HG02678 (cell line): Measurements from ENCODE around the gene RFX3.

Source experiments
- ATAC-seq: cut with Tn5 transposase; IDR thresholded peaks from one replicate; pipeline ENCODE4 v1.9.1; 2021; ENCODE audit warnings: mild to moderate bottlenecking, moderate library complexity; ENCODE audit not compliant: unreplicated experiment

RFX3 gene

DNA sequence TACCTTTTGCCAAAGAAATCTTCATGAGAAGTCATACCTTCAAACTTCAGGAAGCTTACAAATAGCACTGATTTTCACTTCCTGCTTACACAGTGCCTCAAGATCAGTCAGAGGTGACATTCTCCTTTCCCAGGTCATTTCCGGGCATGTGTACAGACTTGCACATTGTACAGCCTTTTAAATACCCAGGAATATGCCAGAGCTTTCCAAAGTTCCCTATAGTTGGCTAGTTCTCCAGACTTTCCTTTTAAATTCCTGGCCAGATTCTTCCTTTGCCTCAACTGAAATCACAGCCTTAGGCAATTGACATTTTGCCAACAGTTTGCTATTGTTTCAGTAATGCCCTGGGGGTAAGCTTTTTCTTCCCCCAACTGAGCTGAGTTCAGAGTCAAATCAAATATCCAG, 47.2 kb downstream of the RFX3 start:
- ATAC-seq = peak; percentile 40

DNA sequence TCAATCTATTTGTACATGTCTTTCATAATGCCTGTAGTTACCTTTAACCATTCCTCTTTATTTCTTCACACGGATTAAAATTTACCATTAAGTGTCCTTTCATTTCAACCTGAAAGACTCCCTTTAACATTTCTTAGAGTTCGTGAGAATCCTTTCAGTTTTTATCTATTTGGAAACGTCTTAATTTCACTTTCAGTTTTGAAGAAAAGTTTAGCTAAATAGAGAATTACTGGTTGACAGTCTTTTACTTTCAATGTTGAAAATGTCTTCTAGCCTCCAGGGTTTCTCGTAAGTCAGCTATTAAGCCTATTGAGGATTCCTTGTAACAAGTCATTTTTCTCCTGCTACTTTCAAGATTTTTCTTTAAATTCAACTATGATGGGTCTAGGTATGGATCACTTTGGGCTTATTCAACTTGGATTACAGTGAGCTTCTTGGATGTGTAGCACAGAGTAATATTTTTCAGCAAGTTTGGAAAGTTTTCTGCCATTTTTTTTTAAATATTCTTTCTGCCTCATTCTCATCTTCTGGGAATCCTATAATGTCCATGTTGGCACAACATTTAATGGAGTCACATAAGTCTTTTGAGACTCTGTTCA, 48.5 kb downstream of the RFX3 start:
- no peak for ATAC-seq

DNA sequence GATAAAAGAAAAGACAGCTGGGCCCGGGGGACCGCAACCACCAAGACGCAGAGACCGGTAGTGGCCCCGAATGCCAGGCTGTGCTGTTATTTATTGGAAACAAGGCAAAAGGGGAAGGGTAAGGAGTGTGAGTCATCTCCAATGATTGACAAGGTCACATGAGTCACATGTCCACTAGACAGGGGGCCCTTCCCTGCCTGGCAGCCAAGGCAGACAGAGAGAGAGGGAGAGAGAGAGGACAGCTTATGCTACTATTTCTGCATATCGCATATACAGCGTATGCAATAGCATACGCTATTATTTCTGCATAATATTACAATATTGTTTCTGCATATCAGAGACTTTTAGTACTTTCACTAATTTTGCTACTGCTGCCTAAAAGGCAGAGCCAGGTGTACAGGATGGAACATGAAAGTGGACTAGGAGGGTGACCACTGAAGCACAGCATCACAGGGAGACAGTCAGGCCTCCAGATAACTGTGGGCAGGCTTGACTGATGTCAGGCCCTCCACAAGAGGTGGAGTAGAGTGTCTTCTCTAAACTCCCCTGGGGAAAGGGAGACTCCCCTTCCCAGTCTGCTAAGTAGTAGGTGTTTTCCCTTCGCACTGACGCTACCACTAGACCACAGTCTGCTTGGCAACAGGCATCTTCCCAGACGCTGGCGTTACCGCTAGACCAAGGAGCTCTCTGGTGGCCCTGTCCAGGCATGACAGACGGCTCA, 50.3 kb downstream of the RFX3 start:
- peak; percentile 19 for ATAC-seq

DNA sequence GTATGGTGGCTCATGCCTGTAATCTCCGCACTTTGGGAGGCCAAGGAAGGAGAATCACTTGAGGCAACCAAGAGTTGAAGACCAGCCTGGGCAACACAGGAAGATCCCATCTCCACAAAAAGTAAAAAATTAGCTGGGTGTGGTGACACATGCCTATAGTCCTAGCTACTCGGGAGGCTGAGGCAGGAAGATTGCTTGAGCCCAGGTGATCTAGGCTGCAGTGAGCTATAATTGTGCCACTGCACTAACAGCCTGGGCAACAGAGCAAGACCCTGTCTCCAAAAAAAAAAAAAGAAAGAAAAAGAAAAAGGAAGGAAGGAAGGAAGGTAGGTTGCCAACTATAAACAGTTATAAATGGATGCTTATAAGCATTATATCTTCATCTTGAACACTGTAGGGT, 51.0 kb downstream of the RFX3 start:
- no peak for ATAC-seq

DNA sequence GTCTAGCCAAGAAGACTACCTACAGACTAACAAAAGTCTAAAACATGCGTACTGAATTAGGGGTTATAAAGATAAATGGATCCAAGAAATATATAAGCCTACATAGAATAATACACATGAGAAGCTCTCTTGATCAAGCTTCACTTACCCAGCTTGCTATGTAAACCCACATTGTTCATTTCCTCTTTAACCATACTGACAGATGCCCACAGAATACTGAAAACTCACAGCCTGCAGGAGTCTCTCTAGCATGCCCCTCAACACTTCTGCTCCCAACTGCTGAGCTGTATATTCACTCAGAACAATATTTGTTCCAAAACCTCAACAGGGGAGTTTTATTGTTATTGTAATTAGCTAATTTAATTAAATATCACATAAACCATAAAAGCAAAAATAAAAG, 52.4 kb downstream of the RFX3 start:
- ATAC-seq = peak; percentile 52

DNA sequence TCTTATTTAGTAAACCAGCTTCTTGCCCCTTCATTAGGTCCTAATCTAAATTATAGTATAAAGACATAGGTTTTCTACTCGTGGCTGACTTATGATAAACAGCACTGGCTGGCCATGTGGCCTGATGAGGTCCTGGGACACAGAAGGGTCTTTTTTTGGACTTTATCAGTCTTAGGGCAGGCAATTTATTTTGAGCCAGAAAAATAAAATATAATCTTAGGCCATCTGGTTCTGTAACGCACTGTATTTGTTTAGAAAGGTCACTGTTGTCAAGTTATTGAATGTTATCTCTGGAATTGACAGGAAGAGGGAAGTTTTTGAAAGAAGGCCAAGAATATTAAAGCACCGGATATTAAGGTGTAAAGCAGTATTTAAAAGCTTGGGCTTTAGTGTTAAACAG, 53.9 kb downstream of the RFX3 start:
- no peak for ATAC-seq

DNA sequence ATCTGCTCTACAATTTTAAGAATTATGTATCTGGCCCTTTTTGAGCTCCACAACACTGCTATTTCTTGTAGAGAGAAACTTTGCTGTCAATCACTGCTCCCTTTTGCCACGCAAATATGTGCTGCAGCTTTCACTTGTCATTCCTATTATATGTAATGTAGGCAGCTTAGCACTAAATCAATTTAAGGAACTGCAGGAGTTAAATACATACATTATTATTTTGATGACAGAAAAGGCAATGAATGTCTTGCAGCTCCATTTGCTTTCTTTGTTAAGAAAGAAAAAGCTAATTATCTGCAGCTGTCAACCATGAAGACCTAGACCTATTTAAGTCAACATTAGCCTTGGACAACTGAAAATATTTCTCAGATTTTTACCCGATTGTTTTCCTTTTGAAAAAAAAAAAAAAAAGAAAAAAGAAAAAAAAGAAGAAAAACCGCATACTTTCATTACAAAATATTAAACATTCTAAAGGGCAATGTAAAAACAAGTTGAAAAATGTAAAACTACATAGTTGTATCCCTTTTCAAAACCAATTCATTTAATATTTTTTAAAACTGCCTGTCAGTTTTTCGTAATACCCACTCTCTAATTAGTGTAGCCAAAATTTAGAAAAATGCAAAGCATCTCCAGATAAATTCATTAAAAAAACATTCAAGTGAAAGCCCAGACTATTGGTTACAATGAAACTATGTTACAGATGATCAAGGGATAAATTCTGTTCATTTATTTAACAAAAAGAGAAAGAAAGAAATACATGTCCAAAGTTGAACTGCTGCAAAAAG, 57.2 kb downstream of the RFX3 start:
- ATAC-seq = no peak

DNA sequence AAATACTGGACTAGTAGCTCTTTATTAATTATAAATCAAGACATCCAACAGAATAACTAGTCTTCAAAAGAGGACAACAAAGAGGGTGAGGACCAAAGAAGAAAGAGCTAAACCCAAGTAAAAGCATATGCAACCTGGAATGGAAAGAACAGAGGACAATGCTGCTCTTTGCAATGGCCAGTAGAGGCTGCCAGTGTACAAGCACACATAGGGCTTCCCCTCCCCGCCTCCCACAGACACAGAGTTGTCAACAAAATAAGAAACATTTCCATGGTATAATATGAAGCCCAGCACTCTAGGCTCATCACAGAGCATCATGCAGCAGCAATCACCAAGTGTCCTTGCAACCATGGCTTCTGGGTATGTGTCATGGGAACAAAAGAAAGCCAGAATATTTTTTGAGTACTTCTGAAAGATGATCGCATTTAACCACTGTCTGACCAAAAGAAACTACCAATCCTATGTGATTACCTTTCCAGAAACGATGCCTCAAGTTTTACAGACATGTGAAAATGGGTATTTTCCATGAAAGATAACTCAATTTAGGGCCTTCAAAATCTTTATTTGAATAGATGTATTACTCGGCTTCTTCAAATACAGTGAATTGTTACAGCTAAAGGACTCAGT, 58.1 kb downstream of the RFX3 start:
- ATAC-seq = peak; percentile 99

DNA sequence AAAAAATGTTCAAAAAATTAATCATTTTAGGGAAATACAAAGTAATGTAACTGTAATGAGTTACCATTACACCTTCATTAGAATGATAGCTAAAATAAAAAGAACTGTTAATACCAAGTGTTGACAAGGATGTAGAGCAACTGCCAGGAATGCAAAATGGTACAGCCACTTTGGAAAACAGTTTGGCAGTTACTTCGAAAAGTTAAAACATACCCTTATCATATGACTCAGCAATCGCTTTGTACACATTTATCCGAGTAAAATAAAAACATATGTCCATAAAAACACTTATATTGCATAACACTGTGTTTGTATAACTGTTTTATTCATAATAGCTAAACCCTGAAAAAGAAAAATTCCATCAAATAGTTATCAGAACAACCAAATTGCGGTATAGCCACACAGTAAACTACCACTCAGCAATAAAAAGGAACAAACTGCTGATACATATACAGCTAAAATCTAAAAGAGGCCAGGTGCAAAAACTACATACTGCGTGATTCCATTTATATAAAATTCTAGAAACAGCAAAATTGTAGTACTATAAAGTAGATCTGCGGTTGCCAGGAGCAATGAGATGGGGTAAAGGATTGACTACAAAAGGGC, 61.7 kb downstream of the RFX3 start:
- ATAC-seq = no peak

DNA sequence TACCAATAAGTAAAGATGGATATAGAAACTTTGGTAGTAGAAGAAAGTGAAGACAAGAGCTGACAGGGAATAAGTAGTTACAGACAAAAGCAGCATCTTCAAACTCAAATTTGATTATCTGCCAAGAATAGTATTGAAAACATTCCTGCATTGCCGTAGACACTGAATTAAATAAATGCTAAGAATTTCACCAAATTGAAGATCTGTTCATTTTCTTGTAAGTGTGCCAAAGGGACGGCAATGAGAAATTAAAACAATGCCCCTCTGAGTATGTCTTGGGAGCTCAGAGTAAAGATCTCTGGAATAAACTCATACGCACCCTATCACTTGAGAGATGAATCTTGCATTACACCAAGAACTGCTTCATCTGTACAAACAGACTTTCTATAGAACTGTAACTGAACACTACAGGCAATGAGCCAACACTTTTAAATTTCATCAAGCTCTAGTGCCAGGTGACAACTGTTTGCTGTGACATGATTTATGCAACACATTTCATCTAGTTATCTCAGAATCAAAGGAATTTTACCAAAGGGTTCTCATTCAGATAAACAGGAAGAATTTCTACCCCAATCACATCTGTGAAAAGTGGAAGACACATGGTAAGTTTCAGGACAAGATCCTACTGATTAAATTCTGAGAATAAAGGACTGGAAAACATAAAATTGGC, 66.9 kb downstream of the RFX3 start:
- no peak for ATAC-seq

DNA sequence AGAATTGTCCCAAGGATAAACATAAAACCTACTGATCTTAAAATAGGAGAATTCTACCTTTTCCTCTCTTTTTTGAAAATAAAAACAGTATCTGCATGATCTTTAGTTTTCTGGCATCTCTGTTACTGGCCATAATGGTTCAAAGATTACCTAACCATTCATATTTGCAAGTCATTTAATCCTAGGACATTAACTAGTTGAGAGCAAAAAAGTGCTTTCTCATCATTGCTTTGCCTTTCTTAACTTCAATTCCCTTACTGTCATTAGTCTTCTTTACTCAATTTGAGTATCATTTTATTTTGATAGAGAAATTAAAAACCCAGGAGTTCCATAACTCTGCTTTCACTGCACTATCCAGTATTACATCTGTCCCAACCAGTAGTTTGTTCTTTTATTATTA, 68.6 kb downstream of the RFX3 start:
- ATAC-seq = no peak

DNA sequence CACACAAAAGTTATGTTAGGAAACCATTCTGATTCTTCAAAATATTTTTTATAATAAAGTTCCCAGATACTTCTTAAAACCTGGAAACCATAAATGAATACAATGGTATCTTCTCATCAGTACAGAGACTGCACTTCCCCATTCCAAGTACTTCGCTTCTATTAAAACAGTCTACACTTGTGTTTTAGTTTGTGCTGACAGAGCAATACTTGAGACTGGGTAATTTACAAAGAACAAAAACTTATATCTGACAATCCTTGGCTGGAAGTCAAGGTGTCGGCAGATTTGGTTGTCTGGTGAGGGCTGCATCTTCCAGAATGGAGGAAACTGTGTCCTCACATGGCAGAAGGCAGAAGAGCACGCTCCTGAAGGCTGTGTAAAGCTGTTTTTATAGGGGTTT, 70.1 kb downstream of the RFX3 start:
- ATAC-seq = no peak

DNA sequence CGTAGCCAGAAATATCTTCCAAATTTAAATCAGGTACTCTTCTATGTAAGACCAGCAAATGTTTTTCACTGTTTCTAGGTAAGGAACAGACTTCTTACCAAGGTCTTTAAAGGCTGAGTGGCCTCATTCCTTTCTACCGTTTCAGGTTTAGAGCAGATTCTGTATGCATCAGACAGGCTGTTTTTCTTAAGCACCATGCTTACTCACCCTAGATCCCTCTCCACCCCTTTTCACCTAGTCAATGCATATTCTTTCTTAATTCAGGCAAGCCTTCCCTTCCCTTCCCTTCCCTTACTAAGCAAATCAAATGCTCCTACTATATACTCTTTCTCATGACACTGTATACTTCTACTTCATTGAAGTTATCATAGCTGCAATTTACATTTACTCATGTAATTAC, 70.7 kb downstream of the RFX3 start:
- no peak for ATAC-seq

DNA sequence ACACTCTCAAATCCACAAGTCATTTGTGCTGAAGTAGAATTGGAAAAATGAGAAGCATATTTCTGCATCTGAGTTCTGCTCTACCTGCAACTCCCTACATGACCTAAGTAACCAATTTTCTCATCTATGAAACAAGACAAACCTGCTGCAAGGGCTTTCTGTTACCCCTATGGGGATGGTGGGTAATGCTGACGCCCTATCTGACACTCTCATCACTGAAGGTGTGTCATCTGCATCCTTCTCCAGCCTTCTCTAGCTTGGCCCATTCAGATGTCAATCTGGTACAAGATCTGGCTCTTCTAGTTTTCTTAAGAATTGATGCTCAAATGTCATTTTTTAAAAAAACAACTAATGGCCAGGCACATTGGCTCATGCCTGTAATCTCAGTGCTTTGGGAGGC, 73.8 kb downstream of the RFX3 start:
- no peak for ATAC-seq

DNA sequence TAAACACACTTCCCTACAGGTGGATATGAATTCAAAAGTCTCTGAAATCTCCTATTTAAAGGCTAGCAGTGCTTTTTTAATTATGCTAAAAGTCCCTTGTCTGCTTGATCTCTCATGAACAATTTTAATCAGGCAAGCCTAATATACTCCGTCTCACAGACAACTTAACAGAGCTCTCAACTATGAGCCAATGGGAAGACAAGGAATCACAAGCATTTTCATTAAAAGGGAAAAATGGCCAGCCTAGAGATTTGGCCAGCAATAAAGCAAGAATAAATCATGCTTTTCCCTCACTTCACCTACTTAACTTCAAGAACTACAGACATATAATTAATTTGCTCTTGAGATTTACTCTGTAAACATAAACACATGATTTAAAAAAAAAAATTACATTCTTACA, 78.0 kb downstream of the RFX3 start:
- no peak for ATAC-seq

DNA sequence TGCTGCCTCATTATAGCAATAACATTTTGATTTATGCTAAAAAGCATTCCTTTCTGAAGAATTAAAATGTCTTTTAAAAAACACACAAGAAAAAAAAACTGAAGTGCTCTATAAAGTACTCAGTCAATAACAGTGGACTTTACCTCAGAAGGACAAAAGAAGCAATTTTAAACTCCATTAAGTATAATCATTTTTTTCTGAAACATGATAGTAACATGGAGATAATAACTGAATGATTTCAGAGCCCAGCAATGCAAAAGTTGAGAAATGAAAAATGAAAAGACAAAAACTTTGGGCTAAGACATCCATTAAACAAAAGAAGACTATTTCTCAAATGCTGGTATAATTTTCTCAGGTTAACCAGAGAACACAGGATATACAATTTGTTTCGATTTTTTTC, 78.7 kb downstream of the RFX3 start:
- ATAC-seq = no peak

DNA sequence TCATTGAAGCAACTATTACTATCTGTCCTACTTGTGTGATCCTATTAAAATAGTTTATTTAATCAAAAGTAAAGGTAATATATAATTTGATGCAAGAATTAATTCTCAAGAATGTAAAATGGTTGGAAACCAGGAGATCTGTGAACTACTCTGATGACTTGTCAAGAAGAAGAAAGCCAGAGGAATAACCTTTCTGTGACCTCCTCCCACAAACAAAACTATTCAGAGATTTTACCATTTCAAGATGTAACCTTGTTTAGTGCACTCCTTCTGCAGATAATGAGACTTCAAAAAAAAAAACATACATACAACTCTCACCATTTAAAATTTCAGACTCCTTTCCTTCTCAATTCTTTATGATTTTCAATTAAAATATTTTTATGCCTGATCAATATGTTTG, 79.5 kb downstream of the RFX3 start:
- no peak for ATAC-seq

DNA sequence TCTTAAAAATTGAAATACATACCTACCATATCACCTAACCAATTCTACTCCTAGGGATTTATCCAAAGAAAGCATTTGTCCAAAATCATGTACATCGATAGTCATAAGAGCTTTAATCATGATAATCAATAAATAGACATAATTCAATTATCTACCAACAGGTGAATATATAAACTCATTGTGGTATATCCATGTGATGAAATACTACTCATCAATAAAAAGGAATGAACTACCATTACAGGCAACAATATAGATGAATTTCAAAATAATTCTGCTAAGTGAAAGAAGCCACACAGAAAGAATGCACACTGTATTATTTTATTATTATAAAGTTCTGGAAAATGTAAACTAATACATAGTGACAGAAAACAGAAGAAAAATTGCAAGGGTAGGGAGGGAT, 81.8 kb downstream of the RFX3 start:
- ATAC-seq = no peak

DNA sequence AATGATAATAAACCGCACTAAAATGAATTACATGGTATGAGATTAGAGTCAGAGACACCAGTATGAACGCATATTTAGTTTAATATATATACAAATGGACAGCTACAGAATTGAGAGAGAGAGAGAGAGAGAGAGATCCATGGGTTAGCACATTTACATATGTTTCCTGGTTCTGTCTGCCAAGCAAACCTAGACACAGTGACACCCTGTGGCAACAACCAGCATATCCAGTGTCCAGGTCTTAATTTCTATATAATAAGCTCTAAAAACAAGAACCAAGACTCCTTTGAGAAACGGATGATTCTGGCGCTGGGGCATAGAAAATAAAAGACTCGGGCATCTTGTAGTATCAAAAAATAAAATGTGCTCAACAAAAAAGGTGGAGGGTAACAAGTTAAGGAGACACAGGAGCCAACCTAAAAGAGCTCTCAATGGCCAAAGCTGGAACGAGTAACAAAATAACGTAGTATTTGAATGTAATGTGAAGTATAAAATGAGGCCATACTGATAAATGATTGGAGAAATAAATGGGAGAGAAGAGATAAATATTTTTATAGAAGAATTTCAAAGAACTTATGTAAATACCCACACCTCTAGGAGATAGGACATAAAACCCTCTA, 84.5 kb downstream of the RFX3 start:
- peak; percentile 92 for ATAC-seq
